VCaP (cell line): ENCODE results near the gene PARD3B.

Experiments used
- H3K27ac ChIP-seq: fragments of 450-650 bp; 2 replicates; pipeline ENCODE4 v1.5.1; 2017
- TF ChIP-seq, protein P1 (sequence below): fragments of 450-650 bp; conservative IDR thresholded peaks from 2 replicates; pipeline ENCODE4 v1.5.1; 2017; ENCODE audit warnings: mild to moderate bottlenecking, moderate library complexity

Gene PARD3B

GRCh38 chr2:205283736-205284270, 738.5 kb downstream of the PARD3B start:
- H3K27ac ChIP-seq: no peak overlapping the region
- TF ChIP-seq, protein P1, sequence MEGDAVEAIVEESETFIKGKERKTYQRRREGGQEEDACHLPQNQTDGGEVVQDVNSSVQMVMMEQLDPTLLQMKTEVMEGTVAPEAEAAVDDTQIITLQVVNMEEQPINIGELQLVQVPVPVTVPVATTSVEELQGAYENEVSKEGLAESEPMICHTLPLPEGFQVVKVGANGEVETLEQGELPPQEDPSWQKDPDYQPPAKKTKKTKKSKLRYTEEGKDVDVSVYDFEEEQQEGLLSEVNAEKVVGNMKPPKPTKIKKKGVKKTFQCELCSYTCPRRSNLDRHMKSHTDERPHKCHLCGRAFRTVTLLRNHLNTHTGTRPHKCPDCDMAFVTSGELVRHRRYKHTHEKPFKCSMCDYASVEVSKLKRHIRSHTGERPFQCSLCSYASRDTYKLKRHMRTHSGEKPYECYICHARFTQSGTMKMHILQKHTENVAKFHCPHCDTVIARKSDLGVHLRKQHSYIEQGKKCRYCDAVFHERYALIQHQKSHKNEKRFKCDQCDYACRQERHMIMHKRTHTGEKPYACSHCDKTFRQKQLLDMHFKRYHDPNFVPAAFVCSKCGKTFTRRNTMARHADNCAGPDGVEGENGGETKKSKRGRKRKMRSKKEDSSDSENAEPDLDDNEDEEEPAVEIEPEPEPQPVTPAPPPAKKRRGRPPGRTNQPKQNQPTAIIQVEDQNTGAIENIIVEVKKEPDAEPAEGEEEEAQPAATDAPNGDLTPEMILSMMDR: no peak

- H3K27ac ChIP-seq: no peak overlapping the region
- TF ChIP-seq, protein P1: no peak
Observed at GRCh38 chr2:205284334-205284733, 739.1 kb downstream of the PARD3B start.

DNA sequence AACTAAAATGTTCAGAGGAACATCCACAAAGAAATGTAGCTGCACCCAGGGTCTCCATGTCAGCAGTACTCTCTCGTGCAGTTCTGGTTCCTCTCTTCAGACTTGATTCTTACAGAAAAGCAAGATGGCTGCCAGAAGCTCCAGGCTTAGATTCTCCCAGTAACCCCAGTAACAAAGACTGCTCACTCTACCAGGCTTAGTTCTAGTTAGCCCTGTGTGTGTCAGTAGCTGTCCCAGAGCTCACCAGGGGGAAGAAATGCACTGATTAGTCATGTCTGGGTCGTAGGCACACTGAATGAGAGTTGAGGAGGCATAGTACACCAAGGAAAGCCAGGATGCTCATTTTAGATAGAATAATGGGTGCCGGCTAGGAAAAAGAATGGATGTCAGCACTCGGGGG, 742.0 kb downstream of the PARD3B start:
- H3K27ac ChIP-seq: no peak overlapping the region
- TF ChIP-seq, protein P1: no peak

- no peak overlapping the region for H3K27ac ChIP-seq
- TF ChIP-seq, protein P1: no peak
Observed at GRCh38 chr2:205288686-205289085, 743.4 kb downstream of the PARD3B start.

GRCh38 chr2:205290299-205290698, 745.0 kb downstream of the PARD3B start:
- TF ChIP-seq, protein P1: no peak
- no peak overlapping the region for H3K27ac ChIP-seq

DNA sequence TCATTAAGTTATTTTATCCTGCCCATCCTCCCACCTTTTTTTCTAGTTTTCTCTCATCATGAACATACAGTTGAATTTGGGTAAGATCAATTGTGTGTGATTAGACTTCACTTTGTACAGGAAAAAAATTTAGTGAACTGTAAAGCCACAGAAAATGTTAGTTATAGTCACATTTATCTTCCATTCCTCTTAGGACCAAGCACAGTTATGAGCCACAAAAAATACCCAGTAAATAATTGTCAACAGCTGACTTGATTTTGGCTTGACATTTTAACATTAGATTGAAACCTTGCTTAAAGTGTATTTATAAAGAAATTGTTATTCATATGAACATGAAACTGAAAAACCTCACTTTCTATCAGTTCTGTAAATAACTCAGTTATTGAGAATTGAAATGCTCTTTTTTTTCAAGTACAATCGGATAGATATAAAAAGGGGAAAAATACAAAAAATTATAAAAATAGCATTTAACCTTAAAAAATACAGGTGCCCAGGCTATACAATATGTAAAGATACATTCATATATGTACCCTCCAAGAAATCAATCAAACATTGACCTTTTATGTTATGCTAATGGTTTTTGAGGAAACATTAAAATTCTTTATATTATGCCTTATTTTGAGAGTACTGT, 747.5 kb downstream of the PARD3B start:
- H3K27ac ChIP-seq: no peak overlapping the region
- TF ChIP-seq, protein P1: no peak

DNA sequence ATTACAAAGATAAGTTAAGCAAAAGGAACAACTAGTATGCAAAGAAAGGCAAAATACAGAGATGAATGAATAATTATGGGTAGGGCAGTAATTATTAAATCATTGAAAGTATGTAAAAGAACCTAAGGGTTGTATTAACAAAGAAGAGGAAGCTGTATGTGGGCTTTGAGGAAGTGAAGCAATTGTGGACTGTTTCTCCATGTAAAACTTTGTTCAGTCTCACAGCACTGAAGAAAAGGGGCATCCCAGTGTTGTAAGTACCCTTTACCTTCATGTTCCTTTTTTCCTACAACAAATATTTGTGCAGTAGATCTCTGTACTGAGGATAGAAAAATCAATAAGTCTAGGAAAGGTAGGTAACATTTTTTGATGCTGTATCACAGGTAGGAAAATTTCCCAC, 748.3 kb downstream of the PARD3B start:
- H3K27ac ChIP-seq: no peak overlapping the region
- TF ChIP-seq, protein P1: no peak
